Uterus (tissue), 4 donors: Measurements from ENCODE around the gene MIPEP. TPM values are rescaled to one million over a fixed set of nuclear protein-coding genes. Genes with fewer than 3 reads are reported as not detected.

Source experiments
- DNase-seq, 2 donors: peaks; one replicate each; pipeline ENCODE4 v3.0.0-alpha.2; 2019 to 2020
- H3K27ac ChIP-seq, 2 donors: fragments of 200-600 bp; sonication (generic); 1 replicate in 1 of 2; 2 replicates in 1 of 2; pipeline ENCODE4 v1.5.1; 2016 to 2018
- H3K27me3 ChIP-seq, 2 donors: fragments of 200-600 bp; sonication (generic); one replicate each; pipeline ENCODE4 v1.5.1; 2018 to 2019; ENCODE audit warnings: control low read depth in 1 of 2
- H3K36me3 ChIP-seq, 2 donors: fragments of 200-600 bp; sonication (generic); one replicate each; pipeline ENCODE4 v1.5.1; 2019; ENCODE audit warnings: control low read depth in 1 of 2
- H3K4me1 ChIP-seq, 2 donors: fragments of 200-600 bp; sonication (generic); one replicate each; pipeline ENCODE4 v1.5.1; 2018 to 2019; ENCODE audit warnings: control low read depth in 1 of 2
- H3K4me3 ChIP-seq, 2 donors: fragments of 200-600 bp; sonication (generic); 1 replicate in 1 of 2; 2 replicates in 1 of 2; pipeline ENCODE4 v1.5.1; 2018 to 2019; ENCODE audit warnings: mild to moderate bottlenecking in 1 of 2
- H3K9me3 ChIP-seq, 2 donors: fragments of 200-600 bp; sonication (generic); one replicate each; pipeline ENCODE4 v1.5.1; 2019; ENCODE audit warnings: control low read depth in 1 of 2
- POLR2A ChIP-seq, 2 donors: fragments of 450-650 bp; IDR thresholded peaks; one replicate each; pipeline ENCODE4 v1.6.1; 2016; ENCODE audit warnings: antibody characterized with exemption in 2 of 2, mild to moderate bottlenecking in 1 of 2, moderate library complexity in 1 of 2
- intact Hi-C: fragments of 100-400 bp; cut with DNase I; formaldehyde crosslinking; loops from one replicate; pipeline ENCODE4 v1.15.1; 2023; ENCODE audit warnings: low total_unique reads
- total RNA-seq, 4 donors: library from RNA; depleted of rRNA in 3 of 4; stranded (reverse); fragments of >200 nt in 3 of 4; gene quantifications; one replicate each; pipeline versions ENCODE4 v1.1.0 to v1.2.4, GENCODE V29; 2014 to 2023
- TF ChIP-seq, protein P1 (sequence below), 4 experiments: fragments of 200-600 bp in 2 of 4; fragments of 450-650 bp in 2 of 4; sonication (generic) in 2 of 4; IDR thresholded peaks; one replicate each; pipeline ENCODE4 v1.5.1; 2016 to 2019; ENCODE audit warnings: antibody characterized with exemption in 4 of 4, mild to moderate bottlenecking in 2 of 4, moderate library complexity in 1 of 4
- donor health status: DM: yes; HTN: yes; CAD: no.

The MIPEP gene
- total RNA-seq, 4 donors from 2014 or later = 0.77 to 31.5 (median 19.3) TPM

GRCh38 chr13:23718996-23719395 is 170.2 kb downstream of the MIPEP start:
- H3K36me3 ChIP-seq = no peaks in the 10 kb centered on the region
- no peaks in the 10 kb centered on the region for H3K4me1 ChIP-seq
- H3K27me3 ChIP-seq = no peaks in the 10 kb centered on the region
- intact Hi-C loops = no loop called here
- no peak overlapping the region for H3K4me3 ChIP-seq
- TF ChIP-seq POLR2A (IDR thresholded peaks at IDR 0.05) = no peak
- TF ChIP-seq, protein P1, sequence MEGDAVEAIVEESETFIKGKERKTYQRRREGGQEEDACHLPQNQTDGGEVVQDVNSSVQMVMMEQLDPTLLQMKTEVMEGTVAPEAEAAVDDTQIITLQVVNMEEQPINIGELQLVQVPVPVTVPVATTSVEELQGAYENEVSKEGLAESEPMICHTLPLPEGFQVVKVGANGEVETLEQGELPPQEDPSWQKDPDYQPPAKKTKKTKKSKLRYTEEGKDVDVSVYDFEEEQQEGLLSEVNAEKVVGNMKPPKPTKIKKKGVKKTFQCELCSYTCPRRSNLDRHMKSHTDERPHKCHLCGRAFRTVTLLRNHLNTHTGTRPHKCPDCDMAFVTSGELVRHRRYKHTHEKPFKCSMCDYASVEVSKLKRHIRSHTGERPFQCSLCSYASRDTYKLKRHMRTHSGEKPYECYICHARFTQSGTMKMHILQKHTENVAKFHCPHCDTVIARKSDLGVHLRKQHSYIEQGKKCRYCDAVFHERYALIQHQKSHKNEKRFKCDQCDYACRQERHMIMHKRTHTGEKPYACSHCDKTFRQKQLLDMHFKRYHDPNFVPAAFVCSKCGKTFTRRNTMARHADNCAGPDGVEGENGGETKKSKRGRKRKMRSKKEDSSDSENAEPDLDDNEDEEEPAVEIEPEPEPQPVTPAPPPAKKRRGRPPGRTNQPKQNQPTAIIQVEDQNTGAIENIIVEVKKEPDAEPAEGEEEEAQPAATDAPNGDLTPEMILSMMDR (IDR thresholded peaks at IDR 0.05) = no peak
- DNase-seq = no peak
- no peaks in the 10 kb centered on the region for H3K9me3 ChIP-seq
- no peak overlapping the region for H3K27ac ChIP-seq

DNA sequence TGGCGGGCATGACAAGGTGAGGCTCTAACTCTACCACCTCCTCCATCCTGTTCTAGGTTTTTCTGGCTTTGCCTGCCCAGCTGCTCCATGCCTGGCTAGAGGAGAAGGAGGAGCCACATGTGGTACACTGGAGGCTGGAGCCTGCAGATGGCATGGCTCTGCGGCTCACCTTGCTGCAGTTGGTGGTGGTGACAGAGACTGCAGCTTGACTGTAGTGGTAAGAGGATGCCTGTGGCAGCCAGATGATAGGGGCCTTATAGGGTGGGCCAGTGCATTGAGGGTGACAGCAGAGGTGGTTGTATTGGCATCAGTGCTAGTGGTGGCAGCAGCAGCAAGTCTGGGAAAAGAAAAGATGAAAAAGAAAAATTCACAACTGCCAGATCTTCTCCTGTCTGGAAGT is 172.8 kb downstream of the MIPEP start:
- intact Hi-C loops = no loop called here
- H3K27me3 ChIP-seq = no peaks in the 10 kb centered on the region
- no peak for DNase-seq
- H3K9me3 ChIP-seq = no peaks in the 10 kb centered on the region
- no peak overlapping the region for H3K4me3 ChIP-seq
- no peaks in the 10 kb centered on the region for H3K4me1 ChIP-seq
- H3K36me3 ChIP-seq = no peaks in the 10 kb centered on the region
- H3K27ac ChIP-seq = no peak overlapping the region
- TF ChIP-seq, protein P1 (IDR thresholded peaks at IDR 0.05) = no peak
- no peak for TF ChIP-seq POLR2A (IDR thresholded peaks at IDR 0.05)

- no peak for DNase-seq
- intact Hi-C loops = no loop called here
- Histone ChIP-seq H3K27me3 (no peaks in the 10 kb centered on the region), H3K4me3 (no peak overlapping the region), H3K9me3 (no peaks in the 10 kb centered on the region), H3K4me1 (no peaks in the 10 kb centered on the region), H3K36me3 (no peaks in the 10 kb centered on the region), H3K27ac (no peak overlapping the region)
- no peak for TF ChIP-seq POLR2A (IDR thresholded peaks at IDR 0.05)
- TF ChIP-seq, protein P1 (IDR thresholded peaks at IDR 0.05) = peak in 1 of 4 experiments; percentile 6
These were observed 173.4 kb downstream of the MIPEP start for GRCh38 chr13:23715762-23716235.

- DNase-seq = no peak
- no peaks in the 10 kb centered on the region for H3K36me3 ChIP-seq
- intact Hi-C loops = no loop called here
- no peak overlapping the region for H3K27ac ChIP-seq
- H3K9me3 ChIP-seq = no peaks in the 10 kb centered on the region
- no peaks in the 10 kb centered on the region for H3K4me1 ChIP-seq
- no peak for TF ChIP-seq POLR2A (IDR thresholded peaks at IDR 0.05)
- H3K27me3 ChIP-seq = no peaks in the 10 kb centered on the region
- H3K4me3 ChIP-seq = no peak overlapping the region
These were observed 174.0 kb downstream of the MIPEP start for GRCh38 chr13:23715092-23715761.

- Histone ChIP-seq H3K36me3 (no peaks in the 10 kb centered on the region), H3K27ac (no peak overlapping the region), H3K27me3 (no peaks in the 10 kb centered on the region), H3K4me1 (no peaks in the 10 kb centered on the region), H3K9me3 (no peaks in the 10 kb centered on the region), H3K4me3 (no peak overlapping the region)
- DNase-seq = no peak
- TF ChIP-seq, protein P1 (IDR thresholded peaks at IDR 0.05) = no peak
- TF ChIP-seq POLR2A (IDR thresholded peaks at IDR 0.05) = no peak
- intact Hi-C loops = no loop called here
These were observed 174.5 kb downstream of the MIPEP start for GRCh38 chr13:23714672-23715071.
